Nucleus accumbens (tissue), 56 donors: ENCODE data around the gene KIF5A.

Experiments used
- DNase-seq, 56 donors: peaks; one replicate each; lab custom pipeline; 2025; lab: John Stamatoyannopoulos, UW

KIF5A gene

GRCh38 chr12:57531836-57532235 lies 18.0 kb upstream of the KIF5A start:
- DNase-seq, result no peak

- DNase-seq, result no peak
Measured at GRCh38 chr12:57533108-57533507, 16.7 kb upstream of the KIF5A start.

- no peak for DNase-seq
Measured at GRCh38 chr12:57534250-57534649, 15.6 kb upstream of the KIF5A start.

DNA sequence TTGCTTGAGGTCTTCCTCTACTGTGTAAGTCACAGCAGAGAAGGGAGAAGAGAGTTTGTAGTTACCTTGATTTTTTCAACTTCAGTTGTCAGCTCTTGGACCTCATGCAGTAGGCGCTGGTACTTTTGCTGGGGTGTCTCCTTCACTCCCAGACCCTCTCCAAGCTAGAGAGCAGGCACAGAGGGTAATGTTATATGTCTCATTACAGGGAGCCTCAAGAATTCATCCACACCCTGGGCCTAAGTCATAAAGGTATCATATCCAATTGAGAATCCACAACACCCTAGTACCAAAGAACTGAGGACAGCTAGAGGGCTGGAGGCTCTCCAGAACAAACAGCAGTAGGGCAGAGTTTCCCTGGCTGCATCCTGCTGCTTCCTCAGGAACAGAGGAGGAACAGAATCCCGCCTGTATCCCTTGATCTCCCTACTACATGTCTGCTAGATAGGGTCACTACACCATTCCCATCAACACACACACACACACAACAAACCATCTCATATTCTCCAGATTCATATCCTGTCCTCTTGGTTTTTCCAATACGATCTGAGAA lies 14.8 kb upstream of the KIF5A start:
- DNase-seq, result no peak

- no peak for DNase-seq
Measured at GRCh38 chr12:57535764-57536596, 13.9 kb upstream of the KIF5A start.

- DNase-seq, result peak in 7 of 56 donors; percentile 13 to 46 (median 24)
Measured at GRCh38 chr12:57536597-57536942, 13.3 kb upstream of the KIF5A start.

DNA sequence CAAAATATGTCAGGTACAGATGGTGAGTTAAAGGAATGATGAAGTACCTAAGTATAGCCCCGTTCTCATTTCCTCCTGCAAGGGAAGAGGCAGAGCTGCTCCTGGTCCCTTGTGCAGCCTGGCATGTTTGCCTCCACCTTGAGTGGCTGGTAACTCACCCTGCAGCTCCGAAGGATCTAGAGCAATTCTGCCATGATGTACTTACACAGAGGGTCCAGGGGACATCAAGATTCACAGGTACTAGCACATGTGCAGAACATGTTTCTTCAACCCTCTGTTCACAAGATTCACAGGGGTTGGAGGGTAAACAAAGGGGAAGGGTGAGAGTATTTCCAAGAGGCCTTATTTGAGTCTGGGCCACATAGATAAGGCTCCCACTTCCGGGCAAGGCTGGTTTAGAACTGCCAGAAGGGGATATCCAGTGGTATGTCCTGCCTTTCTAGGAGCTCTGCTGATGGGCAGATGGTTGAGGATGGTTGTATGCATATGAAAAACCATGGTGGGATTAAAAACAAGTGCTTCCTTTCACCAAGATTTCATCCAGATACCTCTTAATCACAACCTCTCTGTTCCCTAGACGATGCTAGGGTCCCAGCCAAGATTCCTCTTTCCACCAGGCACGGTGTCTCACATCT lies 10.6 kb upstream of the KIF5A start:
- DNase-seq, result no peak

GRCh38 chr12:57541001-57541400 lies 8.8 kb upstream of the KIF5A start:
- no peak for DNase-seq

DNA sequence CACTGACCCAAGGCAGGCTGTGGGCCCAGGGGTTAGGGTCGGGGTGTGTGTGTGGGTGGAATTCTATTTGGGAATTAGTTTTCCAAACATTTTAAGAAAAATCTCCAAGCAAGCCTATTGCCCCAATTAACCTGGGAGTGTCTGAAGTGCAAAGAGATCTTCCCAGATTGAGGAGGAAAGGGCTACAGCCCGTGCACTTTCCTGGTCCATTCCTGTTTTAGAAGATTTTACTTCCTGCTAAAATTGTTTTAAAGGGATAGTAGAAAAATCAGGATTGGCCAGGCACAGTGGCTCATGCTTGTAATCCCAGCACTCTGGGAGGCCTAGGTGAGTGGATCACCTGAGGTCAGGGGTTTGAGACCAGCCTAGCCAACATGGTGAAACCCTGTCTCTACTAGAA lies 8.1 kb upstream of the KIF5A start:
- DNase-seq, result no peak

- DNase-seq, result no peak
Measured at GRCh38 chr12:57543581-57543980, 6.3 kb upstream of the KIF5A start.

DNA sequence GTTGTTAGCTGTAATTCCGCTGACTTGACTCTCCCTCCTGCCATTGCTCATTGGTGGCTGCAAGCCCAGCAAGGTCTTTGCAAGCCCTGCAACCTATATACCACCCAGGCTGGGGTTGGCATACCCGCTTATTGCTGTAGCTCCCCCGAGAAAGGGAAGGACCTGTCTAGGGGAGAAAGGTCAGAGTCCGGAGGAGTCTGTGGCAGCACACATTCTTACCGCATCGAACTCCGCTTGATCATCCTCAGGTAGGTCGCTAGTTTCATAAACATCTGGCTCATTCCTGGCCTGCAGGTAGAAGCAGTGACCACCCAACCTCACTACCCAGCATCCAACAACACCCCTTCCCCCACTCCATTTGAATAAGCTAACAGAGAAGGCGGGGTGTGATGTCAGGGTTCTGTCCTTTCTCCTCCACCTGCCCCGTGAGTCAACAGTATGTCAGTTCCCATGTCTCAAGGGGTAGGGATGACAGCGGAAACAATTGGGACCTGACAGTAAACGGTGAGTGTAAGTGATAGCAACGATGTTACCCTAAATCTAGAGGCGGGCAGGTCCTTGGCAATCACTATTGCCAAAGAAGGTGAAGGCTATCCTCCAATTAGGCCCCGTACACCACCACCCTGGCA lies 3.9 kb upstream of the KIF5A start:
- no peak for DNase-seq

GRCh38 chr12:57546438-57547287 lies 3.2 kb upstream of the KIF5A start, which contains the start of gene DCTN2:
Gene DCTN2 (minus strand): TSS chr12:57547192. CDS start chr12:57547063, 129 bp downstream.
- peak; percentile 45 to 98 (median 92) for DNase-seq

- DNase-seq, result no peak
Measured at GRCh38 chr12:57547288-57548012, 2.4 kb upstream of the KIF5A start.

DNA sequence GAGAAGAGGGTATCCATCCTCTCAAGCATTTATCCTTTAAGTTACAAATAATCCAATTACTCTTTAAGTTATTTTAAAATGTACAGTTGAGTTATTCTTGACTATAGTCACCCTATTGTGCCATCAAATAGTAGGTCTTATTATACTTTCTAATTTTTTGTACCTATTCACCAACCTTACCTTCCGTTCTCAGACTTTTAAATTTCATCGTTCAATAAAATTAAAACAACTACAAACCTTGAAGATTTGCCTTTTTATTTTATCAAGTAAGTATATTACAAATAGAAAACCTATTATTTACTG lies 1.9 kb upstream of the KIF5A start:
- no peak for DNase-seq

DNA sequence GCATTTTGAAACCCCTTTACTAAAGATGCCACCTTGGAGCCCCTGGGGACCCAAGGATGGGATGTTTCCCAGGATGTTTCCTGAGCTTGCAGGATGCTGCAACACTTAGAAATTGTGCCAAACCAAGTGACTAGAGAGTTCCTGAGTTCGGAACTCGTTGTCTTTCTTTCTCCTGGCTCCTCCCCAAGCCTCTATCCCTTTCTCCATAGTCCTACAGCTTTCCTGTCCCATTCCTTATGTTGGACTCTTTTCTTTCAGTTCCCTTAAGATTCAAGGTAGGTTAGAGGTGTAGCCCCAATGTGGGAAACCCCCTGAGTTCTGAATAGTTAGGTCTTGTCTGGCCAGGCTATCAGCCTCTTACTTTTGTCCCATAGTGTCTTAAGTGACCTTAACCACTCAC lies 1.4 kb upstream of the KIF5A start:
- DNase-seq, result no peak

DNA sequence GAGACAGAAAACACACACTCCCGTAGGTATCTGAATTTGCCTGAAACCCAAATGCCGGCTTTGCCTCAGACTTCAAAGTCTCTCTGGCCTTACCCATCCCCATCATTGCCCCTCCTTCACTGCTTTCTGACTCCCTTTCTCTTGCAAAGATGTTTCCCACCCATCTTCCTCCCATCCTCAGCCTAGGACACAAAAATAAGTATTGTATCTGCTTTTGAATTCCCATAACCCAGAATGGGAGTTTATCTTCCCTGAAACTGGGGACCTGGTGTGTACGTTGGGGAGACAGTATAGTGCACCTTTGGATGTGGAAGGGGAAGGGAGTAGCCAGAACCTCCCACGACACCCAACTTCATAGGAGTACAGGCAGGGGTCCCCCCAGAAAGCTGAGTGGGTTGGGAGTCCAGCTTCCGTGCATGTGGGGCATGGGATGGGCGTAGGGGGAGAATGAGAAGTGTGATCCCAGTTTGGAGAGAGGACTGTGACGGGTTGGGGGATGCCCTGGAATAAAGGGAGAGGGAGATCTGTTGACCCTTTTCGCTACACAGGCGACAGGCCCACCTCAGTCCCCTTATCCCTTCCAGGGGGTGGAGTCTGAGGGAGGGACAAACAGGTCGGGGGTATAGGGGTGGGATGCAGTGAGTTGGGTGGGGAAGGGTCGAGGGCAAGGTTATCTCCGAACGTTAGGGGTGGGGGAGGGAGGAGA lies 488 bp upstream of the KIF5A start:
- DNase-seq, result no peak

- DNase-seq, result peak in 2 of 56 donors; percentile 12 to 44
Measured at GRCh38 chr12:57550641-57551549, 1.1 kb downstream of the KIF5A start.

GRCh38 chr12:57551637-57552305 lies 1.9 kb downstream of the KIF5A start:
- no peak for DNase-seq
